OCI-LY7 (cell line): ENCODE measurements around the gene BLVRB.
"Not testable (repeated sequence)": the region's sequence is repeated elsewhere in the genome, so short reads cannot be mapped to it uniquely, and the experiment has no call there.

ENCODE experiments used
- EZH2phosphoT487 ChIP-seq: fragments of 200-600 bp; sonication (generic); IDR thresholded peaks from 2 replicates; pipeline ENCODE4 v1.6.1; 2018; ENCODE audit warnings: low read depth, borderline replicate concordance, mild to moderate bottlenecking, mixed run types, antibody characterized with exemption, low read length, moderate library complexity, mixed read lengths
- TF ChIP-seq, protein P1 (sequence below): fragments of 200-600 bp; sonication (generic); conservative IDR thresholded peaks from 2 replicates; pipeline ENCODE4 v1.5.1; 2014; ENCODE audit warnings: mild to moderate bottlenecking, antibody characterized with exemption, low read length, moderate library complexity, mixed read lengths

- TF ChIP-seq, protein P1, sequence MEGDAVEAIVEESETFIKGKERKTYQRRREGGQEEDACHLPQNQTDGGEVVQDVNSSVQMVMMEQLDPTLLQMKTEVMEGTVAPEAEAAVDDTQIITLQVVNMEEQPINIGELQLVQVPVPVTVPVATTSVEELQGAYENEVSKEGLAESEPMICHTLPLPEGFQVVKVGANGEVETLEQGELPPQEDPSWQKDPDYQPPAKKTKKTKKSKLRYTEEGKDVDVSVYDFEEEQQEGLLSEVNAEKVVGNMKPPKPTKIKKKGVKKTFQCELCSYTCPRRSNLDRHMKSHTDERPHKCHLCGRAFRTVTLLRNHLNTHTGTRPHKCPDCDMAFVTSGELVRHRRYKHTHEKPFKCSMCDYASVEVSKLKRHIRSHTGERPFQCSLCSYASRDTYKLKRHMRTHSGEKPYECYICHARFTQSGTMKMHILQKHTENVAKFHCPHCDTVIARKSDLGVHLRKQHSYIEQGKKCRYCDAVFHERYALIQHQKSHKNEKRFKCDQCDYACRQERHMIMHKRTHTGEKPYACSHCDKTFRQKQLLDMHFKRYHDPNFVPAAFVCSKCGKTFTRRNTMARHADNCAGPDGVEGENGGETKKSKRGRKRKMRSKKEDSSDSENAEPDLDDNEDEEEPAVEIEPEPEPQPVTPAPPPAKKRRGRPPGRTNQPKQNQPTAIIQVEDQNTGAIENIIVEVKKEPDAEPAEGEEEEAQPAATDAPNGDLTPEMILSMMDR, result not testable (repeated sequence)
- TF ChIP-seq EZH2phosphoT487, result not testable (repeated sequence)
These were observed 11.6 kb downstream of the BLVRB start for GRCh38 chr19:40453943-40454342.
